GM19043 (cell line): ENCODE measurements around the gene PTPN2.

Source experiments
- ATAC-seq: cut with Tn5 transposase; IDR thresholded peaks from one replicate; pipeline ENCODE4 v1.9.1; 2021; ENCODE audit warnings: low read depth; ENCODE audit not compliant: unreplicated experiment

PTPN2 gene

GRCh38 chr18:12750715-12751502, 133.1 kb downstream of the PTPN2 start:
- no peak for ATAC-seq

GRCh38 chr18:12750076-12750714, 133.8 kb downstream of the PTPN2 start:
- no peak for ATAC-seq

- no peak for ATAC-seq
Observed at GRCh38 chr18:12749121-12749520, 134.9 kb downstream of the PTPN2 start.

- ATAC-seq, result no peak
Observed at GRCh38 chr18:12748671-12749070, 135.4 kb downstream of the PTPN2 start.

- ATAC-seq, result no peak
Observed at GRCh38 chr18:12747530-12748315, 136.3 kb downstream of the PTPN2 start.

GRCh38 chr18:12745095-12745795, 138.8 kb downstream of the PTPN2 start:
- no peak for ATAC-seq

- no peak for ATAC-seq
Observed at GRCh38 chr18:12744103-12744502, 139.9 kb downstream of the PTPN2 start.

- ATAC-seq, result no peak
Observed at GRCh38 chr18:12742453-12742852, 141.6 kb downstream of the PTPN2 start.
